GM23248 (cell line): ENCODE data around the gene NCK1.

ENCODE experiments used
- EZH2 ChIP-seq: fragments of 200-600 bp; sonication (generic); IDR thresholded peaks from 2 replicates; pipeline ENCODE4 v1.6.1; 2018; ENCODE audit warnings: antibody characterized with exemption, mild to moderate bottlenecking; ENCODE audit not compliant: insufficient read depth, poor library complexity, severe bottlenecking
- EZH2phosphoT487 ChIP-seq: fragments of 200-600 bp; sonication (generic); IDR thresholded peaks from 2 replicates; pipeline ENCODE4 v1.6.1; 2018; ENCODE audit warnings: antibody characterized with exemption, moderate library complexity, mild to moderate bottlenecking, low read depth; ENCODE audit not compliant: insufficient read depth

GRCh38 chr3:136994772-136995516 is 132.9 kb downstream of the NCK1 start:
- no peak for TF ChIP-seq EZH2
- no peak for TF ChIP-seq EZH2phosphoT487
